Heart left ventricle (tissue), 13 donors: Measurements from ENCODE around the gene NT5C2.

Experiments used
- POLR2A ChIP-seq, 2 donors: fragments of 450-650 bp; IDR thresholded peaks; one replicate each; pipeline ENCODE4 v1.6.1; 2017; ENCODE audit warnings: antibody characterized with exemption in 2 of 2, mild to moderate bottlenecking in 2 of 2, moderate library complexity in 2 of 2
- TF ChIP-seq, protein P1 (sequence below), 12 donors: fragments of 200-600 bp; sonication (generic) in 4 of 12; IDR thresholded peaks; one replicate each; pipeline versions ENCODE4 v1.5.0 to v1.8.0; 2018 to 2022; ENCODE audit warnings: antibody characterized with exemption in 12 of 12, mild to moderate bottlenecking in 5 of 12
- donor health status: ischemic (EF 13 %, LVEDD 7.1; RV severe dilation, severe dysfunction).
- donor health status: DM: no; HTN: yes; CAD: no.
- donor health status: DM: no; HTN: no; CAD: no.
- donor health status: ischemic (EF 25% LVEDD 6.9; RV normal size, moderate dysfunction).
- donor health status: ischemic (EF 25% LVEDD 5.7; RV mildly dilated, moderate dysfunction).
- donor health status: ischemic (EF 35%, LVEDD 5.7; RV mildly dilated, moderate dysfunction).
- donor health status: nonischemic (EF 11% LVEDD 7.7; RV severe dilation, severe dysfunction).
- donor health status: DM: yes; HTN: yes; CAD: no.
- donor health status: PGD.
- donor health status: ischemic (EF 29% LVEDD 5.4; RV normal size, mild dysfunction).
- donor health status: nonischemic (EF 23%, LVEDD 6.1; RV moderate dilation, normal function).

- TF ChIP-seq, protein P1, sequence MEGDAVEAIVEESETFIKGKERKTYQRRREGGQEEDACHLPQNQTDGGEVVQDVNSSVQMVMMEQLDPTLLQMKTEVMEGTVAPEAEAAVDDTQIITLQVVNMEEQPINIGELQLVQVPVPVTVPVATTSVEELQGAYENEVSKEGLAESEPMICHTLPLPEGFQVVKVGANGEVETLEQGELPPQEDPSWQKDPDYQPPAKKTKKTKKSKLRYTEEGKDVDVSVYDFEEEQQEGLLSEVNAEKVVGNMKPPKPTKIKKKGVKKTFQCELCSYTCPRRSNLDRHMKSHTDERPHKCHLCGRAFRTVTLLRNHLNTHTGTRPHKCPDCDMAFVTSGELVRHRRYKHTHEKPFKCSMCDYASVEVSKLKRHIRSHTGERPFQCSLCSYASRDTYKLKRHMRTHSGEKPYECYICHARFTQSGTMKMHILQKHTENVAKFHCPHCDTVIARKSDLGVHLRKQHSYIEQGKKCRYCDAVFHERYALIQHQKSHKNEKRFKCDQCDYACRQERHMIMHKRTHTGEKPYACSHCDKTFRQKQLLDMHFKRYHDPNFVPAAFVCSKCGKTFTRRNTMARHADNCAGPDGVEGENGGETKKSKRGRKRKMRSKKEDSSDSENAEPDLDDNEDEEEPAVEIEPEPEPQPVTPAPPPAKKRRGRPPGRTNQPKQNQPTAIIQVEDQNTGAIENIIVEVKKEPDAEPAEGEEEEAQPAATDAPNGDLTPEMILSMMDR (IDR thresholded peaks at IDR 0.05) = no peak
- TF ChIP-seq POLR2A (IDR thresholded peaks at IDR 0.05) = no peak
Measured at GRCh38 chr10:103086261-103086660, 106.8 kb downstream of the NT5C2 start.
